ENCODE results near the gene TTC28. TPM values are rescaled to one million over a fixed set of nuclear protein-coding genes. Genes with fewer than 3 reads are reported as not detected.

The TTC28 gene
- total RNA-seq, 1 donor from 2014 or later, result 44.4 TPM

GRCh38 chr22:27947448-27947847 lies 732.2 kb downstream of the TTC28 start:
- DNase-seq, result no peak

DNA sequence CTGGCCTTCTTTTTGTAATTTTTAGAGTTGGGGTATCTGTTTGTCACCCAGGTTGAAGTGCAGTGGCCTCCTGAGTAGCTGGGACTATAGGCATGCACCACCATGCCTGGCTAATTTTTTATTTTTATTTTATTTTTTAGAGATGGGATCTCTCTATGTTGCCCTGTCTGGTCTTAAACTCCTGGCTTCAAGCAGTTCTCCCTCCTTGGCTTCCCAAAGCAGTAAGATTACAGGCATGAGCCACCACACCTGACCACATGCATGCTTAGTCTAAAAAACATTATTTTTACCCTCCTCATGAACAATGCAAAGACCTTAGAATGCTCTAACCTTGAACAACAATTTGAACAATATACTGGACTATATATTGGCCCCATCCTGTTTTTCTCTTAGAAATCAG lies 738.5 kb downstream of the TTC28 start:
- no peak for DNase-seq

- DNase-seq, result peak; percentile 22
Measured at GRCh38 chr22:27937453-27937852, 742.2 kb downstream of the TTC28 start.

- DNase-seq, result no peak
Measured at GRCh38 chr22:27935897-27936296, 743.7 kb downstream of the TTC28 start.

DNA sequence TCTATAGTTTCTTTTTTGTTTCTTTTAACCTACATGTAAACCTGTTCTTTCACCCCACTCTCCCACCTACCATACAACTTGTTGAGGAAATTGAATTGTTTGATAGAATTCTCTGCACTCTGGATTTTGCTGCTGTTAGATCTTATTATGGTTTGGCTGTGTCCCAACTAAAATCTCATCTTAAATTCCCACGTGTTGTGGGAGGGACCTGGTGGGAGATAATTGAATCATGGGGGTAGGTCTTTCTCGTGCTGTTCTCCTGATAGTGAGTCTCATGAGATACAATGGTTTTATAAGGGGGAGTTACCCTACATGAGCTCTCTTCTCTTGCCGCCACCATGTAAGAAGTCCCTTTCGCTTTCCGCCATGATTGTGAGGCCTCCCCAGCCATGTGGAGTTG lies 745.6 kb downstream of the TTC28 start:
- DNase-seq, result no peak

DNA sequence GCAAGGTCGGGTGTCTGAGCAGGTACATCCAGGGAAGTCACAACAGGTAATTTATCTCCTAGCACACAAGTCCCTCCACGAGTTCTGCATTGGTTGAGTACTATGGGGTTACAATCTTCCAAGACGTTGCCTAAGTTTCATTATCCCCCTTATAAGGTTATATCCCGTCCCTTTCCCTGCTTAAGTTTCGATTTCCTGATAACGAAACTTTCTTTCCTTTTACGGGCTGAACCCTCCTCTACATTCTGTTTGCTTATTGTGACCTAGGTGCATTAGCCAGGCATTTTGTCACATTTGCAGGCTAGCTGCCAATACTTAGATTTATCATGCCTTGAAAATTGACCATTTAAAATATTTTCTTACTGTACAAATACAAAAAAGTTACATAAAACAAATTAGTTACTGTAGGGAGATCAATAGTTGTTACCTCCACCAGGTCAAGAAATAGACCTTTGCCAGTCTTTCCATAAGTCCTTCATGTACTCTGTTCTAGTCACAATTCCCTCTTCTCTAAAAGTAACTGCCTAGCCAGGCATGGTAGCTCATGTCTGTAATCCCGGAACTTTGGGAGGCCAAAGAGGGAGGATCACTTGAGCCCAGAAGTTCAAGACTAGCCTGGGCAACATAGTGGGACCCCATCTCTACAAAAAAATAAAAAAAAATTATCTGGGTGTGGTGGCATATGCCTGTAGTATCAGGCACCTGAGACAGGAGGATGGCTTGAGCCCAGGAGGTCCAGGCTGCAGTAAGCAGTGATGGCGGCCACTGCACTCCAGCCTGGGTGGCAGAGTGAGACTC lies 746.3 kb downstream of the TTC28 start:
- DNase-seq, result no peak

GRCh38 chr22:27930331-27931060 lies 749.1 kb downstream of the TTC28 start:
- no peak for DNase-seq

Other genes starting within 250 kb of the TTC28 start
- 14.8 and 15.7 TPM in 2 replicates for gene CHEK2, start 62.0 kb upstream of the TTC28 start, total RNA-seq
- 12.5 and 19.9 TPM in 2 replicates for gene HSCB, start 62.2 kb upstream of the TTC28 start, total RNA-seq
- 23.8 and 30.1 TPM in 2 replicates for gene CCDC117, start 92.9 kb upstream of the TTC28 start, total RNA-seq
- gene XBP1, start 120.7 kb upstream of the TTC28 start, total RNA-seq, result 93.3 and 165 TPM in 2 replicates
- gene ZNRF3, start 203.7 kb upstream of the TTC28 start, total RNA-seq, result 2.6 and 3.2 TPM in 2 replicates